GM12878 (cell line): ENCODE measurements around the gene DUSP8. TPM values are rescaled to one million over a fixed set of nuclear protein-coding genes. Genes with fewer than 3 reads are reported as not detected.

Experiments
- ATAC-seq: fragments of 200-7000 bp; cut with Tn5 transposase; 3 replicates; pipeline ENCODE4 v1.9.1; 2020; ENCODE audit warnings: mild to moderate bottlenecking, moderate library complexity
- BruUV-seq: library from RNA; stranded (reverse); fragments of 400-500 nt; replicated peaks from 2 replicates; lab custom pipeline; 2021; lab: Mats Ljungman, UMichigan
- CTCF ChIA-PET: fragments of 300-600 bp; sonication (Branson Sonifier 250); formaldehyde crosslinking; extraction: SDS; loops from one replicate; lab custom pipeline; 2021; ENCODE audit warnings: inconsistent platforms; lab: Yijun Ruan, JAX
- POLR2A ChIA-PET: fragments of 350-600 bp; formaldehyde crosslinking; extraction: SDS; loops from one replicate; lab custom pipeline; 2021; ENCODE audit warnings: inconsistent platforms; lab: Charles Lee
- RAD21 ChIA-PET: fragments of 300-600 bp; sonication (Branson Sonifier 250); formaldehyde crosslinking; loops from one replicate; lab custom pipeline; 2023; ENCODE audit warnings: antibody characterized with exemption; ENCODE audit not compliant: unreplicated experiment; lab: Charles Lee
- SMC1A ChIA-PET: fragments of 300-600 bp; sonication (Branson Sonifier 250); formaldehyde crosslinking; loops from one replicate; lab custom pipeline; 2023; ENCODE audit not compliant: unreplicated experiment, uncharacterized antibody; lab: Charles Lee
- DNase-seq: peaks from one replicate; pipeline ENCODE4 v3.0.0-alpha.2; 2011; ENCODE audit warnings: low read depth, low spot score
- FAIRE-seq: peaks from 3 replicates; lab custom pipeline; 2011; peaks lifted over from hg19 to GRCh38; lab: Jason Lieb, UNC
- H2AFZ ChIP-seq: 2 replicates; pipeline ENCODE4 v1.6.0; 2011; ENCODE audit warnings: low read depth, low read length, control low read depth; ENCODE audit not compliant: control insufficient read depth
- H3K27ac ChIP-seq: 2 replicates; pipeline ENCODE4 v1.5.1; 2011; ENCODE audit warnings: control low read depth; ENCODE audit not compliant: control insufficient read depth, insufficient read depth
- H3K27me3 ChIP-seq, 2 experiments: replicated peaks in 1 of 2; 2 replicates each; pipeline versions ENCODE4 v1.6.0 to v1.6.1; 2011; ENCODE audit warnings: low read length in 1 of 2; ENCODE audit not compliant: control insufficient read depth in 2 of 2, insufficient read depth in 2 of 2
- H3K36me3 ChIP-seq, 2 experiments: 2 replicates each; pipeline ENCODE4 v1.5.1; 2011; ENCODE audit warnings: low read length in 1 of 2; ENCODE audit not compliant: control insufficient read depth in 2 of 2, insufficient read depth in 2 of 2
- H3K4me1 ChIP-seq: 2 replicates; pipeline ENCODE4 v1.6.1; 2011; ENCODE audit warnings: mild to moderate bottlenecking, low read length, moderate library complexity, mixed read lengths; ENCODE audit not compliant: control insufficient read depth, insufficient read depth
- H3K4me2 ChIP-seq: 2 replicates; pipeline ENCODE4 v1.6.0; 2011; ENCODE audit warnings: control low read depth; ENCODE audit not compliant: control insufficient read depth, insufficient read depth
- H3K4me3 ChIP-seq: fragments of 200-600 bp; sonication (generic); 2 replicates; pipeline ENCODE4 v1.5.1; 2016
- H3K79me2 ChIP-seq: 2 replicates; pipeline ENCODE4 v1.6.0; 2011; ENCODE audit warnings: low read length; ENCODE audit not compliant: control insufficient read depth, insufficient read depth
- H3K9ac ChIP-seq: 2 replicates; pipeline ENCODE4 v1.8.0; 2011; ENCODE audit warnings: low read length, control low read depth, mixed read lengths; ENCODE audit not compliant: control insufficient read depth, insufficient read depth
- H3K9me3 ChIP-seq: replicated peaks from 3 replicates; pipeline ENCODE4 v1.5.1; 2011; ENCODE audit warnings: mild to moderate bottlenecking, low read length; ENCODE audit not compliant: control insufficient read depth, insufficient read depth
- H4K20me1 ChIP-seq: 2 replicates; pipeline ENCODE4 v1.6.0; 2011; ENCODE audit not compliant: control insufficient read depth, insufficient read depth
- IKZF1 ChIP-seq: fragments of 450-650 bp; conservative IDR thresholded peaks from 2 replicates; pipeline ENCODE4 v1.6.1; 2017; ENCODE audit warnings: antibody characterized with exemption, mild to moderate bottlenecking
- MTA2 ChIP-seq: fragments of 450-650 bp; IDR thresholded peaks from 2 replicates; pipeline ENCODE4 v1.6.1; 2016; ENCODE audit warnings: low read depth, mild to moderate bottlenecking, moderate library complexity
- NFYB ChIP-seq: IDR thresholded peaks from 2 replicates; pipeline ENCODE4 v1.6.1; 2011; ENCODE audit warnings: low read depth, mild to moderate bottlenecking, low read length, improper control_type of control experiment, moderate library complexity; ENCODE audit not compliant: insufficient read depth
- POLR2AphosphoS5 ChIP-seq: IDR thresholded peaks from 2 replicates; pipeline ENCODE4 v1.6.1; 2011; ENCODE audit warnings: mild to moderate bottlenecking, low read length, inconsistent platforms
- SUZ12 ChIP-seq: fragments of 200-600 bp; sonication (generic); IDR thresholded peaks from one replicate; pipeline ENCODE4 v1.6.1; 2018; ENCODE audit warnings: antibody characterized with exemption, mild to moderate bottlenecking; ENCODE audit not compliant: unreplicated experiment
- WGBS: methylation state at CpG from one replicate; pipeline ENCODE4 v1.1.6; 2016; ENCODE audit warnings: low lambda C conversion rate; ENCODE audit not compliant: insufficient replicate concordance, insufficient coverage; ENCODE audit errors: missing lambda C conversion rate; 5-methylcytosine and 5-hydroxymethylcytosine counted together
- in situ Hi-C: fragments of 300-500 bp; cut with MboI; formaldehyde crosslinking; loops from 9 replicates; pipeline ENCODE4 v1.14.3; 2018; ENCODE audit warnings: mixed read lengths
- intact Hi-C: fragments of 100-400 bp; cut with micrococcal nuclease; formaldehyde crosslinking; loops from one replicate; pipeline ENCODE4 v1.14.2; 2022; ENCODE audit not compliant: unreplicated experiment
- polyA plus RNA-seq, 11 experiments: library from polyadenylated mRNA; depleted of rRNA in 4 of 11; unstranded in 6 of 11; stranded (reverse) in 5 of 11; fragments of >200 nt; fragmentation: Nextera tagmentation in 4 of 11; fragmentation: Illumina TruSeq in 1 of 11; extraction: Ambion mirVana in 4 of 11; extraction: Trizol in 1 of 11; gene quantifications; 1 replicate in 1 of 11; 2 replicates in 10 of 11; pipeline versions ENCODE4 v1.2.1 to v1.2.3, GENCODE V29; 2011 to 2016; ENCODE audit warnings: inconsistent platforms in 2 of 11, missing spikeins in 2 of 11, low read depth in 1 of 11
- total RNA-seq, 4 experiments: library from RNA; depleted of rRNA in 3 of 4; stranded (reverse); fragments of >200 nt in 3 of 4; fragmentation: Illumina TruSeq in 1 of 4; extraction: Trizol in 1 of 4; gene quantifications; 2 replicates each; pipeline versions ENCODE4 v1.2.1 to v1.2.3, GENCODE V29; 2013 to 2021
- TF ChIP-seq, protein P1 (sequence below): fragments of 450-650 bp; formaldehyde crosslinking; IDR thresholded peaks from 2 replicates; pipeline ENCODE4 v1.5.0; 2022; ENCODE audit warnings: mild to moderate bottlenecking, missing genetic modification characterization
- TF ChIP-seq, protein P2 (sequence below): fragments of 450-650 bp; IDR thresholded peaks from 2 replicates; pipeline ENCODE4 v1.6.1; 2017; ENCODE audit warnings: low read depth, mild to moderate bottlenecking, moderate library complexity
- TF ChIP-seq, protein P3 (sequence below): fragments of 450-650 bp; IDR thresholded peaks from 2 replicates; pipeline ENCODE4 v1.6.1; 2016; ENCODE audit warnings: mild to moderate bottlenecking

DUSP8 gene
- total and polyA plus RNA-seq, 10 of the 15 experiments (the other 5 are each of a cell fraction or from before 2014, with no cell fraction given) = 0.04 to 1.7 (median 0.26) TPM; not detected in 6

DNA sequence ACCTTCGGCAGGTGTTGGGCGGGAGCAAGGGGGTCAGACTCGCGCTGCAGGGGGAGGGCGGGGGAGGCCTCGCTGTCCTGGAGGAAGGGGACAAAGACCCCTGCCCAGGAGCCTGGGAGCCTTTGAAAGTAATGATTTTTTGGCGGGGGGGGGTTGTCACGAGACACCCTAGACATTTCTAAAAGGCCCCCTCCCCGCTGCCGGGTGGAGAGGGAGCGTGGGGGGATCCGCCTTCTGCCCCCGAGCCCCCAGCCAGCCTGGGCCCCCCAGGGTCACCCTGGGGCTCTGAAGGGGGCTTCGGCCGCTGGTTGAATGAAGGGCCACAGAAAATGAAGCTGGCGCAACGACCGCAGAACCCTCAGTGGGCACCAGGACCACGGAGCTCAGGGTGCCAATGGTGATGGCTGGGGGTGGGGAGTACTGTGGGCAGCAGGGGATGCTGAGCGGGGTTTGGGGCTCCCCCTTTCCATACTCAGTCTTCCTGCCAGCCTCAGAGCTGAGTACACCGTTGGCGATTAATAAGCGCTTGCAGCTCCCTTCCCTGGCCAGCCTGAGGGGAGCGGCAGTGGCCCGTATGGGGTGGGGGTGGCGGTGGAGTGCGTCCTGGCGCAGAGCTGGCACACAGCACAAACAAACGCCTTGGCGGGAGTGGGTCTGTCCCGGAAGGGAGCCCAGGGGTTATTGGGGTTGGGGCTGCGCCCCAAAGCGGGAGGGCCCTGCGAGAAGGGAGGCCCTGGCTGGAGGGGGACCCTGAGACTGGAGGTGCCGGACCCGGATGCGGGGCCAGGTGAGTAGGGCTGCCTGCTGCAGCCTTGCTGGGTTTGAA lies 1.2 kb upstream of the DUSP8 start:
- no peak for DNase-seq
- no peaks in the 10 kb centered on the region for H3K4me1 ChIP-seq
- ChIA-PET POLR2A (no interaction called here), SMC1A (interaction anchor here (2.0 kb wide), 1 partner anchor 25 kb away, joined by 8 read pairs; no protein-coding TSS in a partner anchor), RAD21 (interaction anchor here (1.3 to 2.5 kb wide), 3 partner anchors 27 to 59 kb away, joined by 4 to 23 read pairs (median 11); no protein-coding TSS in a partner anchor), CTCF (interaction anchor here (1.0 to 2.4 kb wide), 5 partner anchors 15 to 280 kb away, joined by 4 to 20 read pairs (median 7); no protein-coding TSS in a partner anchor)
- H3K4me2 ChIP-seq = no peak overlapping the region
- H3K27me3 ChIP-seq = peaks cover 2 to 10% of the 10 kb centered on the region in 2 experiments; a peak in 3 of 4 replicates
- no peak overlapping the region for H3K27ac ChIP-seq
- in situ Hi-C loops = no loop called here
- H3K36me3 ChIP-seq = no peaks in the 10 kb centered on the region
- no peaks in the 10 kb centered on the region for H4K20me1 ChIP-seq
- H3K4me3 ChIP-seq = no peak overlapping the region
- no peak overlapping the region for H2AFZ ChIP-seq
- H3K9me3 ChIP-seq = no peaks in the 10 kb centered on the region; the same call in 2 of the 3 replicates
- WGBS = 5% methylated on average over 31 of the region's 37 CpGs
- no peak for FAIRE-seq
- peak; percentile 5 for ATAC-seq
- intact Hi-C loops = loop anchor here (10.0 kb wide), 2 partner anchors 268 to 458 kb away; partner anchors contain the start of gene TOLLIP
- H3K9ac ChIP-seq = no peak overlapping the region
- TF ChIP-seq SUZ12 (peak; percentile 77), NFYB (no peak), IKZF1 (no peak)
- no peaks in the 10 kb centered on the region for H3K79me2 ChIP-seq
- BruUV-seq = no TSS peak

DNA sequence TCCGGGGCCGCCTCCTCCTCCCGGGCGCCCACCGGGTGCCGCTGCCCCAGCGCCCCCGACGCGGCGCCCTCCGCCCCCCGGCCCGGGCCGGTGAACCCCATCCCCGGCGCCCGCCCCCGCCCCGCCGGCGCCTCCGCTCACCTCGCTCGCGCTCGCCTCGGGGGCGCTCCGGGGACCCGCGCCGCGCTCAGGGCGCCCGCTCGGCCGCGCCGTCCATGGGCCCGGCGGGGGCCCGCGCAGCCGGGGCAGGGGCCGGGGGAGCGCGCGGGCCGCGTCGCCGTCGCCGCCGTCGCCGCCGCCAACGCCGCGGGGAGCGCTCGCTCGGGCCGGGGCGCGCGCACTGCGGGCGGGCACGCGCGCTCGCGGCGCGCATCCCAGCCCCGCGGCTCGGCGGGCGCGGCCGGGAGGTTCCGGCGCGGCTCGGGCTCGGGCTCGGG lies 293 bp downstream of the DUSP8 start:
- no peaks in the 10 kb centered on the region for H4K20me1 ChIP-seq
- CTCF ChIA-PET = interaction anchor here (0.7 kb wide), 1 partner anchor 50 kb away, joined by 3 read pairs; no protein-coding TSS in a partner anchor
- RAD21 ChIA-PET = interaction anchor here (1.1 kb wide), 1 partner anchor 34 kb away, joined by 3 read pairs; no protein-coding TSS in a partner anchor
- no peaks in the 10 kb centered on the region for H3K36me3 ChIP-seq
- POLR2A ChIA-PET = no interaction called here
- H3K27me3 ChIP-seq = peaks cover 3 to 10% of the 10 kb centered on the region in 2 experiments; a peak in 3 of 4 replicates
- no peak overlapping the region for H3K4me3 ChIP-seq
- H2AFZ ChIP-seq = no peak overlapping the region
- H3K79me2 ChIP-seq = no peaks in the 10 kb centered on the region
- intact Hi-C loops (loop anchor here (10.0 kb wide), 2 partner anchors 267 to 457 kb away; partner anchors contain the start of gene TOLLIP), in situ Hi-C loops (no loop called here)
- WGBS = no CpG with 5 or more reads among the region's 91 CpGs
- FAIRE-seq (no peak), ATAC-seq (no peak), DNase-seq (no peak)
- H3K4me2 ChIP-seq = no peak overlapping the region
- BruUV-seq = no TSS peak
- no peaks in the 10 kb centered on the region; the same call in 2 of the 3 replicates for H3K9me3 ChIP-seq
- H3K4me1 ChIP-seq = no peaks in the 10 kb centered on the region
- no peak overlapping the region for H3K9ac ChIP-seq
- H3K27ac ChIP-seq = no peak overlapping the region
- SMC1A ChIA-PET = no interaction called here
- TF ChIP-seq, protein P1, sequence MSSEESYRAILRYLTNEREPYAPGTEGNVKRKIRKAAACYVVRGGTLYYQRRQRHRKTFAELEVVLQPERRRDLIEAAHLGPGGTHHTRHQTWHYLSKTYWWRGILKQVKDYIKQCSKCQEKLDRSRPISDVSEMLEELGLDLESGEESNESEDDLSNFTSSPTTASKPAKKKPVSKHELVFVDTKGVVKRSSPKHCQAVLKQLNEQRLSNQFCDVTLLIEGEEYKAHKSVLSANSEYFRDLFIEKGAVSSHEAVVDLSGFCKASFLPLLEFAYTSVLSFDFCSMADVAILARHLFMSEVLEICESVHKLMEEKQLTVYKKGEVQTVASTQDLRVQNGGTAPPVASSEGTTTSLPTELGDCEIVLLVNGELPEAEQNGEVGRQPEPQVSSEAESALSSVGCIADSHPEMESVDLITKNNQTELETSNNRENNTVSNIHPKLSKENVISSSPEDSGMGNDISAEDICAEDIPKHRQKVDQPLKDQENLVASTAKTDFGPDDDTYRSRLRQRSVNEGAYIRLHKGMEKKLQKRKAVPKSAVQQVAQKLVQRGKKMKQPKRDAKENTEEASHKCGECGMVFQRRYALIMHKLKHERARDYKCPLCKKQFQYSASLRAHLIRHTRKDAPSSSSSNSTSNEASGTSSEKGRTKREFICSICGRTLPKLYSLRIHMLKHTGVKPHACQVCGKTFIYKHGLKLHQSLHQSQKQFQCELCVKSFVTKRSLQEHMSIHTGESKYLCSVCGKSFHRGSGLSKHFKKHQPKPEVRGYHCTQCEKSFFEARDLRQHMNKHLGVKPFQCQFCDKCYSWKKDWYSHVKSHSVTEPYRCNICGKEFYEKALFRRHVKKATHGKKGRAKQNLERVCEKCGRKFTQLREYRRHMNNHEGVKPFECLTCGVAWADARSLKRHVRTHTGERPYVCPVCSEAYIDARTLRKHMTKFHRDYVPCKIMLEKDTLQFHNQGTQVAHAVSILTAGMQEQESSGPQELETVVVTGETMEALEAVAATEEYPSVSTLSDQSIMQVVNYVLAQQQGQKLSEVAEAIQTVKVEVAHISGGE (CRISPR knock-in tag) = no peak
- TF ChIP-seq MTA2 (no peak), POLR2AphosphoS5 (no peak)
- TF ChIP-seq, protein P2, sequence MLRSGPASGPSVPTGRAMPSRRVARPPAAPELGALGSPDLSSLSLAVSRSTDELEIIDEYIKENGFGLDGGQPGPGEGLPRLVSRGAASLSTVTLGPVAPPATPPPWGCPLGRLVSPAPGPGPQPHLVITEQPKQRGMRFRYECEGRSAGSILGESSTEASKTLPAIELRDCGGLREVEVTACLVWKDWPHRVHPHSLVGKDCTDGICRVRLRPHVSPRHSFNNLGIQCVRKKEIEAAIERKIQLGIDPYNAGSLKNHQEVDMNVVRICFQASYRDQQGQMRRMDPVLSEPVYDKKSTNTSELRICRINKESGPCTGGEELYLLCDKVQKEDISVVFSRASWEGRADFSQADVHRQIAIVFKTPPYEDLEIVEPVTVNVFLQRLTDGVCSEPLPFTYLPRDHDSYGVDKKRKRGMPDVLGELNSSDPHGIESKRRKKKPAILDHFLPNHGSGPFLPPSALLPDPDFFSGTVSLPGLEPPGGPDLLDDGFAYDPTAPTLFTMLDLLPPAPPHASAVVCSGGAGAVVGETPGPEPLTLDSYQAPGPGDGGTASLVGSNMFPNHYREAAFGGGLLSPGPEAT = no peak
- TF ChIP-seq, protein P3, sequence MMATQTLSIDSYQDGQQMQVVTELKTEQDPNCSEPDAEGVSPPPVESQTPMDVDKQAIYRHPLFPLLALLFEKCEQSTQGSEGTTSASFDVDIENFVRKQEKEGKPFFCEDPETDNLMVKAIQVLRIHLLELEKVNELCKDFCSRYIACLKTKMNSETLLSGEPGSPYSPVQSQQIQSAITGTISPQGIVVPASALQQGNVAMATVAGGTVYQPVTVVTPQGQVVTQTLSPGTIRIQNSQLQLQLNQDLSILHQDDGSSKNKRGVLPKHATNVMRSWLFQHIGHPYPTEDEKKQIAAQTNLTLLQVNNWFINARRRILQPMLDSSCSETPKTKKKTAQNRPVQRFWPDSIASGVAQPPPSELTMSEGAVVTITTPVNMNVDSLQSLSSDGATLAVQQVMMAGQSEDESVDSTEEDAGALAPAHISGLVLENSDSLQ = no peak
